HG03135 (cell line): ENCODE measurements around the gene SNX11.

Experiments used
- ATAC-seq: cut with Tn5 transposase; IDR thresholded peaks from one replicate; pipeline ENCODE4 v1.9.1; 2021; ENCODE audit warnings: mild to moderate bottlenecking, moderate library complexity; ENCODE audit not compliant: unreplicated experiment

Gene SNX11

GRCh38 chr17:48095611-48096010, 12.0 kb upstream of the SNX11 start:
- ATAC-seq = no peak

- ATAC-seq = no peak
These were observed 7.4 kb upstream of the SNX11 start for GRCh38 chr17:48100160-48100559.

GRCh38 chr17:48100591-48101011, 7.0 kb upstream of the SNX11 start:
- ATAC-seq = no peak

GRCh38 chr17:48101012-48101720, 6.4 kb upstream of the SNX11 start, which contains the start of gene CBX1:
TSS of gene CBX1 (minus strand) at chr17:48101478. CDS start at chr17:48077004, 24,474 bp downstream.
- ATAC-seq = peak; percentile 89

GRCh38 chr17:48102043-48102750, 5.4 kb upstream of the SNX11 start:
- ATAC-seq = no peak

GRCh38 chr17:48102798-48103715, 4.5 kb upstream of the SNX11 start:
- ATAC-seq = no peak

- ATAC-seq = no peak
These were observed 3.1 kb upstream of the SNX11 start for GRCh38 chr17:48104440-48104839.

- no peak for ATAC-seq
These were observed 797 bp upstream of the SNX11 start for GRCh38 chr17:48106802-48107136.

- ATAC-seq = no peak
These were observed 3.2 kb downstream of the SNX11 start for GRCh38 chr17:48110761-48111160.

- ATAC-seq = no peak
These were observed 4.3 kb downstream of the SNX11 start for GRCh38 chr17:48111937-48112241.

- peak; percentile 39 for ATAC-seq
These were observed 5.7 kb downstream of the SNX11 start for GRCh38 chr17:48113201-48113676.

GRCh38 chr17:48121923-48122664, 14.5 kb downstream of the SNX11 start:
- ATAC-seq = no peak

- ATAC-seq = no peak
These were observed 15.1 kb downstream of the SNX11 start for GRCh38 chr17:48122665-48123045.

- no peak for ATAC-seq
These were observed 15.5 kb downstream of the SNX11 start for GRCh38 chr17:48123111-48123510.

- no peak for ATAC-seq
These were observed 16.3 kb downstream of the SNX11 start for GRCh38 chr17:48123776-48124388.

- ATAC-seq = no peak
These were observed 18.4 kb downstream of the SNX11 start for GRCh38 chr17:48125829-48126531.

- no peak for ATAC-seq
These were observed 18.9 kb downstream of the SNX11 start for GRCh38 chr17:48126532-48126850.

- ATAC-seq = no peak
These were observed 19.9 kb downstream of the SNX11 start for GRCh38 chr17:48127371-48128051.

GRCh38 chr17:48128400-48128799, 20.8 kb downstream of the SNX11 start:
- no peak for ATAC-seq
